HEK293 (cell line): ENCODE data around the gene TNIK.

Source experiments
- IKZF3 ChIP-seq: fragments of 450-650 bp; IDR thresholded peaks from 2 replicates; pipeline ENCODE4 v1.5.0; 2018; ENCODE audit warnings: missing biosample characterization, mild to moderate bottlenecking, missing genetic modification characterization, moderate library complexity
- TRIM28 ChIP-seq: IDR thresholded peaks from 2 replicates; pipeline ENCODE4 v1.6.1; 2011; ENCODE audit warnings: low read length, control low read depth, borderline replicate concordance
- ZNF23 ChIP-seq: fragments of 450-650 bp; formaldehyde crosslinking; IDR thresholded peaks from 2 replicates; pipeline ENCODE4 v1.5.1; 2016; ENCODE audit warnings: missing biosample characterization, missing genetic modification characterization, borderline replicate concordance
- ZNF274 ChIP-seq, 2 experiments: fragments of 200-500 bp in 1 of 2; fragments of 450-650 bp in 1 of 2; sonication (Bioruptor generic) in 1 of 2; formaldehyde crosslinking in 1 of 2; IDR thresholded peaks; 2 replicates each; pipeline versions ENCODE4 v1.5.1 to v1.6.1; 2014 to 2016; ENCODE audit warnings: borderline replicate concordance in 1 of 2, inconsistent platforms in 1 of 2, low read length in 1 of 2, missing biosample characterization in 1 of 2, missing genetic modification characterization in 1 of 2
- TF ChIP-seq, protein P1 (sequence below): fragments of 450-650 bp; formaldehyde crosslinking; IDR thresholded peaks from 2 replicates; pipeline ENCODE4 v1.5.1; 2016; ENCODE audit warnings: missing biosample characterization, missing genetic modification characterization
- TF ChIP-seq, protein P2 (sequence below): fragments of 450-650 bp; formaldehyde crosslinking; IDR thresholded peaks from 2 replicates; pipeline ENCODE4 v1.5.1; 2016; ENCODE audit warnings: missing biosample characterization, missing genetic modification characterization

DNA sequence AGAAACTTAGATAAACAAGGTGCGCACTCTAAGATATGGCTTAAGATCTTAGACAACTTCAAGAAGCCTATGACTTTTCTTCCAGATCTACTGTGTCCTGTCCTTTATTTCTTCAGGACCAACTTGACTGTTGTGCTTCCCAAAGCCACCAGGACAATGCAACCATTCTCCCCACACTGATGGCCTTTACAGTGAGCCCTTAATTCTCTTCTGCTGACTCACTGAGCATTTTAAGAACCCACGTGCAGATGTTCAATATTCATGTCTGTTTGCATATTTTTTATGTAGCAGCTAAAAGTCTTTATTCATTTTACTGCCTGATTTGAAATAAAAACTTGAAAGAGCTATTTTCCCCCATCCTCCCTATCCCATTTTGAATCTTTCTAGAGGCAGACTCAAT is 330.4 kb downstream of the TNIK start:
- TF ChIP-seq, protein P1, sequence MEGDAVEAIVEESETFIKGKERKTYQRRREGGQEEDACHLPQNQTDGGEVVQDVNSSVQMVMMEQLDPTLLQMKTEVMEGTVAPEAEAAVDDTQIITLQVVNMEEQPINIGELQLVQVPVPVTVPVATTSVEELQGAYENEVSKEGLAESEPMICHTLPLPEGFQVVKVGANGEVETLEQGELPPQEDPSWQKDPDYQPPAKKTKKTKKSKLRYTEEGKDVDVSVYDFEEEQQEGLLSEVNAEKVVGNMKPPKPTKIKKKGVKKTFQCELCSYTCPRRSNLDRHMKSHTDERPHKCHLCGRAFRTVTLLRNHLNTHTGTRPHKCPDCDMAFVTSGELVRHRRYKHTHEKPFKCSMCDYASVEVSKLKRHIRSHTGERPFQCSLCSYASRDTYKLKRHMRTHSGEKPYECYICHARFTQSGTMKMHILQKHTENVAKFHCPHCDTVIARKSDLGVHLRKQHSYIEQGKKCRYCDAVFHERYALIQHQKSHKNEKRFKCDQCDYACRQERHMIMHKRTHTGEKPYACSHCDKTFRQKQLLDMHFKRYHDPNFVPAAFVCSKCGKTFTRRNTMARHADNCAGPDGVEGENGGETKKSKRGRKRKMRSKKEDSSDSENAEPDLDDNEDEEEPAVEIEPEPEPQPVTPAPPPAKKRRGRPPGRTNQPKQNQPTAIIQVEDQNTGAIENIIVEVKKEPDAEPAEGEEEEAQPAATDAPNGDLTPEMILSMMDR (tag by site-specific recombination): no peak
- TF ChIP-seq TRIM28: no peak
- no peak for TF ChIP-seq ZNF23 (tag by site-specific recombination)
- no peak for TF ChIP-seq IKZF3 (tag by site-specific recombination)
- TF ChIP-seq, protein P2, sequence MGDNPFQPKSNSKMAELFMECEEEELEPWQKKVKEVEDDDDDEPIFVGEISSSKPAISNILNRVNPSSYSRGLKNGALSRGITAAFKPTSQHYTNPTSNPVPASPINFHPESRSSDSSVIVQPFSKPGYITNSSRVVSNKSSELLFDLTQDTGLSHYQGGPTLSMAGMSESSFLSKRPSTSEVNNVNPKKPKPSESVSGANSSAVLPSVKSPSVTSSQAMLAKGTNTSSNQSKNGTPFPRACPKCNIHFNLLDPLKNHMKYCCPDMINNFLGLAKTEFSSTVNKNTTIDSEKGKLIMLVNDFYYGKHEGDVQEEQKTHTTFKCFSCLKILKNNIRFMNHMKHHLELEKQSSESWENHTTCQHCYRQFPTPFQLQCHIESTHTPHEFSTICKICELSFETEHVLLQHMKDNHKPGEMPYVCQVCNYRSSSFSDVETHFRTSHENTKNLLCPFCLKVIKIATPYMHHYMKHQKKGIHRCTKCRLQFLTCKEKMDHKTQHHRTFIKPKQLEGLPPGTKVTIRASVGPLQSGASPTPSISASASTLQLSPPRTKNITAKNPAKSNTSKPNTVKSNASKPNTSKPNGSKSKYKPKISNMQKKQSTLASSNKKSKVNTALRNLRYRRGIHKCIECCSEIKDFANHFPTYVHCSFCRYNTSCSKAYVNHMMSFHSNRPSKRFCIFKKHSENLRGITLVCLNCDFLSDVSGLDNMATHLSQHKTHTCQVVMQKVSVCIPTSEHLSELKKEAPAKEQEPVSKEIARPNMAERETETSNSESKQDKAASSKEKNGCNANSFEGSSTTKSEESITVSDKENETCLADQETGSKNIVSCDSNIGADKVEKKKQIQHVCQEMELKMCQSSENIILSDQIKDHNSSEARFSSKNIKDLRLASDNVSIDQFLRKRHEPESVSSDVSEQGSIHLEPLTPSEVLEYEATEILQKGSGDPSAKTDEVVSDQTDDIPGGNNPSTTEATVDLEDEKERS (tag by site-specific recombination): no peak
- no peak for TF ChIP-seq ZNF274 (IDR thresholded peaks at IDR 0.05; ENCODE audit: low read length)
- no peak for TF ChIP-seq ZNF274 (tag by site-specific recombination; IDR thresholded peaks at IDR 0.05; ENCODE audit: borderline replicate concordance)
